Measurements from ENCODE around the gene RSPH9.

The RSPH9 gene

DNA sequence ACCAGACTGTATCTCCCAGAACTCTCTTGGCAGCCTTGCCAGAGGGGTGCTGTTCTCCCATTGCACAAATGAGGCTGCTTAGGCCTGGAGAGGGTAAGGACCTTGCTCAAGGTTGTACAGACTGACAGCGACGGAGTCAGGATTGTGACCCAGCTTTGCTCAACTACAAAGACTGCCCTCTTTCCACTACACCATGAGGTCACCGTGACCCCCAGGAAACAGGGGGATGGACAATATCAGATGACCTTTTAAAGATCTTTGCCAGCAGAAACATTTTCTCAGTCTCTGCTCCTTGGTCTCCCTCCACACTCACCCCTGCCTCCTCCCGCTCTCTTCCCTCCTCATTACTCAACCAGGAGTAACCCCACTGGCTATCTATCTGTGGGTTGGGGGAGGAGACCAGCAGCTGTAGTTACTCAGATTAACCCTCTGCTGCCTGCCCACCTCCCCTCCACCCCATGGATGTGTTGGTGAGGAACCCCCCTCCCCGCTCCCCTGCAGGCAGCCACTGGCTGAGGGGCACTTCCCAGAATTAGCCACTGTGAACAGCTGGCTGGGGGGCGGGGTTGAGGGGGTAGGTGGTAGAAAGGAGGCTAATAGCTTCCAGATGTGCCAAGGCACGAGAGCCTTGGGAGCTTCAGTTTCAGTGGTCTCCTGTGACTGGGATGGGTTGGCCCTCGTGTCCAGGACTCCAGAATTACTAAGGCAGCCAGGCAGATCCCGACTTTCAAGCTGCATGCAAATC lies 69.6 kb downstream of the RSPH9 start:
- DNase-seq = no peak

GRCh38 chr6:43715056-43715788 lies 70.4 kb downstream of the RSPH9 start:
- no peak for DNase-seq

DNA sequence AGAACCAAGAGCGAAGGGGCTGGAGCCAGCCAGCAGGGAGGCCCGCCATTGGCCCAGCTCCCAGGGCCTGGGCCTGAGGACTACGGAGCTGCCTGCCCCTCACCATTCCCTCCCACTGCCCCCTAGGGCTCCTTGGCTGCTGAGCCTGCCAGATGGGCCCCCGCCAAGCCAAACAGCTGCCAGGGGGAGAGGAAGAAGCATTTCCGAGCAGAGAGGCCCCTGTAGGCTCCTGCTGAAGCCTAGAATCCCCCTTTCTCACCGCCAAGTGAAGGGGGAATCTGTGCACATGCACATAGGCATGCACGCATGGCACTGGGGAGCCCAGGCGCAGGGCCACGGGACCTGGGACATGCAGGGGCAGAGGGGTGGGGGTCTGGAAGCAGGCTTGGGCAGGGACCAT lies 71.3 kb downstream of the RSPH9 start:
- no peak for DNase-seq

DNA sequence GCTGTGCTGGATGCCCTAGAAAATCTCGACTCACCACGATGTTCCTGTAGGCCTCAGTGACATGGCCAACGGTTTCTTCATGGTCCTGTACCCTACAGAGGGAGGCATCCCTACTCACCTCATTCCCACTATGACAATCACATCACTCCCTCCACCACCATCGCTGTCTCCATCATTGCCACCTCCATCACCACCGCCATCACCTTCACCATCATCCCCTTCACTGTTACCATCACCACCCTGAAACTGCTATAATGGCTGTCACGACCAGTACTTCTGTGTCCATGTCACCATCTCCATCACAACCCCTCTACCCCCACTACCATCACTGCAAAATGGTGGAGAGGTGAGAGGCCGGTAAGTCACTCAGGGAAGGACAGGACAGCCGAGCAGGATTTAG lies 72.6 kb downstream of the RSPH9 start:
- no peak for DNase-seq

DNA sequence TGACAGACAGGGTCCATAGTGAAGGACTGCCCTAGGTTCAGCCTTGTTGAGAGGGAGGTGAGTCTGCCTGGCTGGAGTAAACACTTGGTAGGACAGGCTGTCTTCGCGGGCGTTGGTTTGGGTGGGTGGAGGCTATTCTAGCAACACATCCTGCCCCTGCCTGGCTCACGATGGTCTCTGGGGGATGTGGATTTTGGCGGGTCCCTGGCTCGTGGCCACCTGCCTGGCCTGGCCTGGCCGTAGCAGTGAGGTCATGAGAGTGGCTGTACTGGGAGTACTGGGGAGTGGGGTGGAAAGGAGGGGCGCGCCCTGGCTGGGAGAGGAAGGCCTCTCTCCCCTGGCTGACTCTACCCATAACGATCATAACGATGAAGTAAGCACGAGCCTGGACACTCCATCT lies 73.0 kb downstream of the RSPH9 start:
- no peak for DNase-seq

DNA sequence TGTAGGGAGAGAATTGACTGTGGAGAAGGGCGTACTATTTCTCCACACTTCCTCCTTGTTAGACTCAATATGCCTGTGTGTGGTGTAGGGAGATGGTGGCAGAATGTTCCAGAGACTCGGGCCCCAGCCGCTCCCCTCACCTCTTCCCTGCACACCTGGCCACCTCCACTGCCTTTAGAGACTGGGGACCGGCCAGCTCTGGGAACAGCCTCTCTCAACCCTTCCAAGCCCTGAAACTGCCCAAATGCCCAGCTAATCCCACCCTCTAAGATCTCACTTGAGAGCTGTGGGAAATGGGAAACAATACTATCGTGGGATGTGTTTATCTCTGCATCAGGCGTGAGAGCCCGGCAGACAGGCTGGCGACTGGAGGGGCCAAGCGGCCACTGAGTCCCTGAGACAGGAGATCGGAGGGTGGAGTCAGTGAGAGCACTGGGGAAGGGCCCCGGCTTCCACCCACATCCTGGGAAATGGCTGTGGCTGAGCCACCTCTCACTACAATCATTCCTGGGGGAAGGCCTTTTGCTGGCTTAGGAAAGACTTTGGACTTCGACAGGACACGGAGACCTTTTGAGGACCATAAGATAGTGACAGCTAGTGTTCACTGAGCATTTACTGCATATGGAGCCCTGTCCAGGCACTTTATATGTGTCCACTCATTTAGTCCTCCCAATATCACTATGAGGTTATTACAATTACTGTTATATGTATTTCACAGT lies 73.7 kb downstream of the RSPH9 start:
- no peak for DNase-seq

DNA sequence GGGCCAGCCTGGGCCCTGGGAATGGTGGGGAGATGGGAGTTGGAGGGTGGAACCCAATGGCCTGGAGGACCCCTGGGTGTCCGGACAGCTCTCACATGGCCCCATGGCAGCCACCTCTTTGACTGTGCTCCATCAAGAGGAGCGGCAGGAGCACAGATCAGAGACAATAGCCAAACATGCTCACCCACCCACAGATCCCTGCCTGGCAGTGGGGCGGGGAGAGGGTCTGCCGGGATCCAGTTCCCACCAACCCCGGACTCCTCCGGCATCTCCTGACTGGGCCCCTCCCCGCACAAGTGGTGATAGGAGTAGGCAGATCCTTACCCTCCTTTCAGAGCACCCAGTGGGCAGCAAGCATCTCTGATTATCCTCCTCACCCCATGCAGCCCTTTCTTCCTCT lies 74.7 kb downstream of the RSPH9 start:
- no peak for DNase-seq

GRCh38 chr6:43720999-43721398 lies 76.2 kb downstream of the RSPH9 start:
- DNase-seq = no peak
